KOPT-K1 (cell line): Measurements from ENCODE around the gene NDUFA13.

Source experiments
- H3K27ac ChIP-seq: fragments of 200-600 bp; sonication (generic); 2 replicates; pipeline ENCODE4 v1.5.1; 2016; ENCODE audit warnings: antibody characterized with exemption, mild to moderate bottlenecking, low read depth, low read length; ENCODE audit not compliant: poor library complexity, severe bottlenecking
- H3K36me3 ChIP-seq: fragments of 200-600 bp; sonication (generic); 2 replicates; pipeline ENCODE4 v1.5.1; 2017; ENCODE audit warnings: antibody characterized with exemption, mild to moderate bottlenecking, low read length, moderate library complexity; ENCODE audit not compliant: insufficient read depth
- H3K9me3 ChIP-seq: fragments of 200-600 bp; sonication (generic); 2 replicates; pipeline ENCODE4 v1.5.1; 2017; ENCODE audit warnings: antibody characterized with exemption, low read length, mild to moderate bottlenecking; ENCODE audit not compliant: insufficient read depth, poor library complexity, severe bottlenecking

NDUFA13 gene

GRCh38 chr19:19486343-19487076 lies 29.5 kb upstream of the NDUFA13 start:
- H3K9me3 ChIP-seq = no peaks in the 10 kb centered on the region
- peaks cover 56% of the 10 kb centered on the region for H3K36me3 ChIP-seq
- H3K27ac ChIP-seq = peak overlapping the region; percentile 24

DNA sequence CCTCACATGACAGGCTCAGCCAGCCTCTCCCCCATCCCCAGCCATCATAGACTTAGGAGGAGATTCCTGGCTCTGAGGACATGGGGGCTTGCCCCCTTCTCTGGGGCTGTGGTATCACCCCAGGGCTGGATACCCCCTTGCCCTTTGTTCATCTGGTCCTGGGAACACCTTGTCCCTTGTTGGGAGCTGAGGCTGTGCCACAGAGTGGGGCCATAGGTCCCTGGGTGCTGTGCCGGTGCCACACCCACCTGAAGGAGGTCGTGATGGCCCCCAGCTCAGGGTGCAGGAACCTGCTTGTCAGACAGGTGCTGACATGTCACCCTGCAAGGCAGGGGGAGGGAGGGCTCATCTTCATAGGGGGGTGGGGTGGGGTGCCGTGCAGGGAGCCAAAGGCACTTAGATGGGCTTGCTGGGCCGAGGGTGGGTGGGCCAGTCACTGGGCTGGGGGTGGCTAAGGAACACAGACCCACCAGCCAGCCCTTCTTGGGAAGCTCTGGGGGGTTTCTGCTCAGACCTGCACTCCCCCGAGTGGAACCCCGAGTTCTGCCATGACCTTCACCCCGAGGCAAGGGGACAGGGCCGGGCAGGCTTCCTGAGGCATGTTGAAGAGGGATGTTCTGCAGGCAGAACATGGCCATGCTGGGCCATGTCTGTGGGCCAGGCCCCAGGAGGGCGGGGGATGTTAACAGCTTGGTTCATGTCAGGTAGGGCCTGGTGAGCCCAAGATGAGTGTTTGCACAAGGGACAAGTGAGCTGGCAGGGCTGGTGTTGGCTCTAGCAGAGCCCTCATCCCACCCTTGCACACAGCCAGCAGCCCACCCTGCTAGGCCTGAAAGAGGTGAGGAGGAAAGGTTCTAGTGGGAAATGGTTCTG lies 28.7 kb upstream of the NDUFA13 start:
- Histone ChIP-seq H3K27ac (peak overlapping the region; percentile 70), H3K9me3 (no peaks in the 10 kb centered on the region), H3K36me3 (peaks cover 57% of the 10 kb centered on the region)

DNA sequence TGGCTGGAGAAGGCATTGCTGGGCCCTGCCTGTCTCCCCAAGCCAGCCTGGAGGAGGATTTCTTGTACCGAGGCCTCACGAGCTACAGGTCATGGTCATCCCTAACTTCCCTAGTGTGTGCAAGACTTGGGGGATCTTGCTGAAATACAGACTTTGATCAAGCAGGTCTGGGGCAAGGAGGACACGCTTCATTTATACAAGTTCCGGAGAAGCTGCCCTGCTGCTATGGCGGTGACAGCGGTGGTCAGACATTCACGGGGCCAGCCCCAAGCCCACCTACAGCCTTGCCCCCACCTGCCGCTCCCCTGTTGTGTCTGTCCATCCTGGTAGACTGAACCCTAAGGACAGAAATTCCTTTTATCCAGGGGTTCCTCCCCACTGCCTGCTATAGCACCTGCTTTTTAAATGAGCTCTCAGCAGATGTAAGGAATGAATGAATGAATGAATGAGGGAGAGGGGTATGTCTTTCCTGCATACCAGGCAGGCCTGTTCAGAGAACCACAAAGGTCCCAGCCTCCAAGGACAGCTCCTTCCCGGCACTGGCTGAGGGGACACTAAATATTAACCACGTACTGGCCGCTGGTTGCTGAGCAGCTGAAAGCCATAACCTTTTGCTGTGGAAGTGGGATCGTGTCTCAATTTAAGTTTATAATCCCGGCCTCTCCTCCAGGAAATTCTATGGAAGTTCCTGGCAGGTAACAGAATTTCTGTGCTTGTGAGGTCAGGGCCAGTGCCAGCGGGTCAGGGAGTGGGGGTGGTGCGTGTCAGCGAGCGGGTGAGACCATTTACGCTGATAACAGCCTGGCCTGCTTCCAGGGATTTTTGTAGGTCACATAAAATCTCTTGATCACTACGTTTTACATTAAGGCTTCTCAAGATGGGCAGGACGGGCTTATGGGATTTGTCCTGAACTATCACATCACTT lies 27.8 kb upstream of the NDUFA13 start:
- peak overlapping the region; percentile 70 for H3K27ac ChIP-seq
- no peaks in the 10 kb centered on the region for H3K9me3 ChIP-seq
- peaks cover 57% of the 10 kb centered on the region for H3K36me3 ChIP-seq

- H3K36me3 ChIP-seq = peaks cover 60% of the 10 kb centered on the region
- H3K9me3 ChIP-seq = no peaks in the 10 kb centered on the region
- peak overlapping the region; percentile 70 for H3K27ac ChIP-seq
These were observed 26.9 kb upstream of the NDUFA13 start for GRCh38 chr19:19488875-19489690.

- Histone ChIP-seq H3K36me3 (peaks cover 63% of the 10 kb centered on the region), H3K27ac (peak overlapping the region; percentile 70), H3K9me3 (no peaks in the 10 kb centered on the region)
These were observed 26.2 kb upstream of the NDUFA13 start for GRCh38 chr19:19489804-19490204.

- Histone ChIP-seq H3K9me3 (no peaks in the 10 kb centered on the region), H3K27ac (peak overlapping the region; percentile 70), H3K36me3 (peaks cover 63% of the 10 kb centered on the region)
These were observed 25.6 kb upstream of the NDUFA13 start for GRCh38 chr19:19490214-19490968.

DNA sequence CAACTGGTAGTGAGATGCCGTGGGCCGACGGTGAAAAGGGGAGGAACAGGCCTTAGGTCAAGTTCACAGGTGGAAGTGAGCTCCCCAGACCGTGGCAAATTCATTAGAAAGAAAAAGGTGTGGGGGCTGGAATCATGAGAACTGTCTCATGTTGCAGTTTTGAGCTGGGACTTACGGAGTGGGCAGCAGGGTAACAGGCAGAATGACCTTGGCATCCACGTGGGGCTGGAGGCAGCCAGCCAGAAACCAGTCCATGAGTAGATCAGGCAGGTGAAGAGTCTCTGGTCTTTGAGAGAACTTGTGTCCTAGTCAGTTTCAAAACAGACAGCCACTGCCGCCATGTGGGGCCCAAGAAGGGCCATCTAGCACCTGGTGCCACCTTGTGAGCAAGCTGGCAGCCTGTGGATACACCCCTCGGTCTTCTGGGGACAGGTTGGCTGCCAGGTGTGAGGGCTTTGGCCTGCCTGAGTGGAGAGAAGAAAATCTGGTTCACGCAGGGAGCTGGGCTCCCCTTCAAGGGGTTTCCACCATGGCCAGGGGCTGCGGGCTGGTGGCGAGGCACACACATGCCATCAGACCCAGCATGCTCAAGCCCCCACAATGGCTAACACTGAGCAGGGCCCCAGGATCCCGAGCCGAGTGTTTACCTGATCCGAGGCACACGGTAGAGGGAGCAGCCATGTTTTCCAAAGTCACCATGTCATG lies 24.6 kb upstream of the NDUFA13 start:
- Histone ChIP-seq H3K27ac (no peak overlapping the region), H3K9me3 (no peaks in the 10 kb centered on the region), H3K36me3 (peaks cover 65% of the 10 kb centered on the region)

DNA sequence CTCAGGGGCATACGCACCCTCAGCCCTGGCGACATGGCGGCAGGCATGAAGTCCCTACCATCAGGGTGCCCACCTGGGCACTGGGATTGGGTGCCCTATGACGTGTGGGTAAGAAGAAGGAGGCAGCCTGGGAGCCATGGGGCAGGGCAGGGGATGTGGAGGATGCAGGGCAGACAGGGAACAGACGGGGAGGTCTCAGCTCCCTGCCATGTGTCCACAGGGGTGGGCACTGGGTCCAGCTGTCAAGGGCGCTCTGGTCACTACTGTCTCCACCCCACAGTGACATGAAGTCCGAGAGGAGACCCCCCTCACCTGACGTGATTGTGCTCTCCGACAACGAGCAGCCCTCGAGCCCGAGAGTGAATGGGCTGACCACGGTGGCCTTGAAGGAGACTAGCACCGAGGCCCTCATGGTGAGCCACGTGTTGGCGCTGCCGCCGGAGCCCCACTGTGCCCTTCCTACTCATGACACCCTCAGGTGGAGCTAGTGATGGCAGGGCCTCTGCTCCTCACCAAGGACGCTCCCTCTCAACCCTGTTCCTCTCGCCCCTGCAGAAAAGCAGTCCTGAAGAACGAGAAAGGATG lies 23.9 kb upstream of the NDUFA13 start:
- H3K27ac ChIP-seq = no peak overlapping the region
- H3K9me3 ChIP-seq = no peaks in the 10 kb centered on the region
- peaks cover 66% of the 10 kb centered on the region for H3K36me3 ChIP-seq

DNA sequence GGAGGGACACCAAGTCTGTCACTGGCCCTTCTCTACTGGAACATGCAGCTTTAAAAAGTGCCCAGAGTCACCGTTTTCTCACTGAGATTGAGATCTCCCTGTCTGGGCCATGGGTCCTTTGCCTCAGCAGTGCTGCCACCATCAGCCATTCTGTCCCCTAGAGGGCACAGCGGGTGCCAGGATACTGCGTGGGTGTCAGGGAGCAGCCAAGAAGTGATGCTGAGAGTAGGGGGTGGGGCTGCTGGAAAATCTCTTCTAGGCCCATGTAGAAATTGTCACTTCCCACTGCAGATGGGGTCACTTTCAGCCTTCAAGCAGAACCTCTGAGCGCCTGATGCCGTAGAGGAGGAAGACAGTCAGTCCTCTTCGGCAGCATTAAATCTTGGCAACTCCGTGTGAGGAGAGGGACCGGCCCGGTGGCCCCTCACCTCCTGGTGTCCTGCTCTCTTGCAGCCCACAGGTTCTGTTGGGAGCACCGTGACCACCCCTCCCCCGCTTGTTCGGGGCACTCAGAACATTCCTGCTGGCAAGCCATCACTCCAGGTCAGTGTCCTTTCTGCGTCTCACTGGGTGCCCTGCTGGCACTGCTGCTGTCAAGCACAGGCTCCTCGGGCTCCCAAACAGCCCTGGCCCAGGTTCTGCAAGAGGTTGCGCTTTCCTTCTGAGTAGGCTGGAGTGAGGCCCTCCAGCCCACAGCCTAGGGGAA lies 22.0 kb upstream of the NDUFA13 start:
- Histone ChIP-seq H3K27ac (no peak overlapping the region), H3K36me3 (peaks cover 85% of the 10 kb centered on the region), H3K9me3 (no peaks in the 10 kb centered on the region)

DNA sequence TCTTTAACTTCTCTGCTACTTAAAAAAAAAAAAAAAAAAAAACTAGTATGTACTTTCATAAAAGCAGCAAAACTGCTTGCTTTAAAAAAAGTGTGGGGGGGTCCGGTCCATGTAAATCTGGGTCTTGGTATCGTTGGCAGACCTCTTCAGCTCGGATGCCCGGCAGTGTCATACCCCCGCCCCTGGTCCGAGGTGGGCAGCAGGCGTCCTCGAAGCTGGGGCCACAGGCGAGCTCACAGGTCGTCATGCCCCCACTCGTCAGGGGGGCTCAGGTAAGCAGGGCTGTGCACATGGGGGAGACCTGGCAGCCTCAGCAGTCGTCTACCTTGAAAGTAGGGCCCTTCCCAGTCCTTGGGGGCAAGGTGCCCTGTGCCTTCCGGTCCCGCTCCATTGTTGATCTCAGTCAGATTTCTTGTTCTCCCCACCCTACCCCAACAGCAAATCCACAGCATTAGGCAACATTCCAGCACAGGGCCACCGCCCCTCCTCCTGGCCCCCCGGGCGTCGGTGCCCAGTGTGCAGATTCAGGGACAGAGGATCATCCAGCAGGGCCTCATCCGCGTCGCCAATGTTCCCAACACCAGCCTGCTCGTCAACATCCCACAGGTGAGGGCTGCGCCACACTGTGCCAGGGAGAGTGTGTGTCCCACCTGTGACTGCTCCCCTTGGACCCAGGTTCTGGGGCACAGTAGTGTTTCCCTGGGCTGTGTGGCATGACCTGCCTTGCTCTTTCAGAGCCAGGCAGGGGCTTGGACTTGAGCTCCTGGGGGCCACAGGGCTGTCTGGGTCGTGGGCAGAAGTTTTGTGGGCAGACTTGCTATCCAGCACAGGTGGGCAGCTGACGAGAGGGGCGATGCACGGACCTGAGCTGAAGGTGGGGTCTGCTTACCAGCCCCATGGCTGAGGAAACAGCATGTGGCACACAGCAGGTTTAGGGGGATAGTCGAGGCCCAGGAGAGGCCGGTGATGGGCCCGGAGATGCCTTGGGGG lies 20.1 kb upstream of the NDUFA13 start:
- Histone ChIP-seq H3K36me3 (peaks cover 100% of the 10 kb centered on the region), H3K27ac (no peak overlapping the region), H3K9me3 (no peaks in the 10 kb centered on the region)

GRCh38 chr19:19498255-19498991 lies 17.6 kb upstream of the NDUFA13 start:
- Histone ChIP-seq H3K36me3 (peaks cover 100% of the 10 kb centered on the region), H3K9me3 (no peaks in the 10 kb centered on the region), H3K27ac (no peak overlapping the region)
